H1 (cell line): ENCODE measurements around the gene OASL. TPM values are rescaled to one million over a fixed set of nuclear protein-coding genes. Genes with fewer than 3 reads are reported as not detected.

ENCODE experiments used
- CTCF ChIA-PET: fragments of 300-600 bp; sonication (Branson Sonifier 250); formaldehyde crosslinking; loops from one replicate; lab custom pipeline; 2021; ENCODE audit not compliant: partially characterized antibody; lab: Charles Lee
- POLR2A ChIA-PET: fragments of 300-600 bp; sonication (Branson Sonifier 250); formaldehyde crosslinking; loops from one replicate; lab custom pipeline; 2021; ENCODE audit warnings: inconsistent platforms; ENCODE audit not compliant: partially characterized antibody; lab: Charles Lee
- DNase-seq, 2 experiments: peaks; one replicate each; pipeline versions ENCODE4 v3.0.0 to v3.0.0-alpha.2; 2010 to 2022; ENCODE audit warnings: low spot score in 2 of 2, low read depth in 1 of 2, mixed read lengths in 1 of 2
- FAIRE-seq: peaks from 2 replicates; lab custom pipeline; 2011; peaks lifted over from hg19 to GRCh38; lab: Jason Lieb, UNC
- H2AFZ ChIP-seq: 2 replicates; pipeline ENCODE4 v1.8.1; 2012; ENCODE audit warnings: low read length, inconsistent platforms
- H2AK5ac ChIP-seq: 2 replicates; pipeline ENCODE4 v1.6.1; 2013; ENCODE audit warnings: low read depth, low read length
- H2BK120ac ChIP-seq: replicated peaks from 2 replicates; pipeline ENCODE3; 2013; ENCODE audit warnings: low read depth, low read length, inconsistent platforms
- H2BK12ac ChIP-seq: 2 replicates; pipeline ENCODE4 v1.6.1; 2013; ENCODE audit warnings: low read depth, low read length
- H2BK15ac ChIP-seq: 2 replicates; pipeline ENCODE4 v1.6.1; 2013; ENCODE audit warnings: low read length
- H2BK20ac ChIP-seq: 2 replicates; pipeline ENCODE4 v1.6.1; 2013; ENCODE audit warnings: low read length
- H2BK5ac ChIP-seq: 2 replicates; pipeline ENCODE4 v1.6.1; 2013; ENCODE audit warnings: low read depth, low read length
- H3K14ac ChIP-seq: 2 replicates; pipeline ENCODE4 v1.6.1; 2013; ENCODE audit warnings: inconsistent platforms; ENCODE audit not compliant: insufficient read length
- H3K18ac ChIP-seq: 2 replicates; pipeline ENCODE4 v1.6.1; 2013; ENCODE audit warnings: low read length; ENCODE audit errors: extremely low read depth
- H3K23ac ChIP-seq: 2 replicates; pipeline ENCODE4 v1.6.1; 2013; ENCODE audit warnings: inconsistent platforms; ENCODE audit not compliant: insufficient read length
- H3K23me2 ChIP-seq: 2 replicates; pipeline ENCODE4 v1.6.1; 2013; ENCODE audit warnings: low read depth, low read length
- H3K27ac ChIP-seq: 2 replicates; pipeline ENCODE4 v1.6.1; 2011; ENCODE audit warnings: low read depth, low read length, inconsistent platforms
- H3K27me3 ChIP-seq, 4 experiments: replicated peaks in 1 of 4; 1 replicate in 1 of 4; 2 replicates in 3 of 4; pipeline versions ENCODE4 v1.6.1 to v1.8.1; 2011 to 2013; ENCODE audit warnings: low read length in 3 of 4, mild to moderate bottlenecking in 3 of 4, inconsistent platforms in 2 of 4, mixed read lengths in 2 of 4, moderate library complexity in 1 of 4; ENCODE audit not compliant: control insufficient read depth in 3 of 4, insufficient read depth in 3 of 4; ENCODE audit errors: extremely low read depth in 1 of 4
- H3K36me3 ChIP-seq, 4 experiments: 2 replicates each; pipeline versions ENCODE4 v1.6.1 to v1.8.1; 2011 to 2013; ENCODE audit warnings: mild to moderate bottlenecking in 4 of 4, low read length in 3 of 4, moderate library complexity in 2 of 4, control low read depth in 1 of 4, inconsistent platforms in 1 of 4; ENCODE audit not compliant: insufficient read depth in 4 of 4, control insufficient read depth in 2 of 4
- H3K4ac ChIP-seq: replicated peaks from 2 replicates; pipeline ENCODE3; 2013; ENCODE audit warnings: low read length, low read depth, mixed read lengths, inconsistent platforms; ENCODE audit not compliant: insufficient read length
- H3K4me1 ChIP-seq, 4 experiments: replicated peaks in 1 of 4; 1 replicate in 1 of 4; 2 replicates in 3 of 4; pipeline versions ENCODE4 v1.6.1 to v1.8.1; 2011 to 2013; ENCODE audit warnings: low read length in 3 of 4, inconsistent platforms in 2 of 4, mixed read lengths in 1 of 4; ENCODE audit not compliant: insufficient read depth in 4 of 4, control insufficient read depth in 3 of 4
- H3K4me2 ChIP-seq, 2 experiments: 2 replicates each; pipeline versions ENCODE4 v1.6.1 to v1.8.1; 2011 to 2013; ENCODE audit warnings: low read depth in 2 of 2, low read length in 2 of 2, control low read depth in 1 of 2, inconsistent platforms in 1 of 2, mild to moderate bottlenecking in 1 of 2; ENCODE audit not compliant: insufficient read depth in 1 of 2
- H3K4me3 ChIP-seq, 4 experiments: fragments of 200-600, 300-600 bp in 1 of 4; sonication (generic), shearing (Covaris generic), sonication (Bioruptor Twin) in 1 of 4; 2 replicates each; pipeline versions ENCODE4 v1.5.1 to v1.8.1; 2011 to 2016; ENCODE audit warnings: low read length in 4 of 4, low read depth in 3 of 4, control low read depth in 2 of 4, inconsistent platforms in 2 of 4, mild to moderate bottlenecking in 2 of 4, mixed read lengths in 1 of 4, moderate library complexity in 1 of 4; ENCODE audit not compliant: insufficient read depth in 2 of 4; ENCODE audit errors: extremely low read depth in 1 of 4
- H3K56ac ChIP-seq: replicated peaks from 2 replicates; pipeline ENCODE3; 2013; ENCODE audit warnings: low read depth, mild to moderate bottlenecking, mixed read lengths, low read length, inconsistent platforms; ENCODE audit not compliant: insufficient read length
- H3K79me1 ChIP-seq: 2 replicates; pipeline ENCODE4 v1.6.1; 2013; ENCODE audit warnings: low read depth, low read length, control low read depth
- H3K79me2 ChIP-seq, 2 experiments: 2 replicates each; pipeline versions ENCODE4 v1.6.1 to v1.8.1; 2012 to 2013; ENCODE audit warnings: low read length in 2 of 2, mild to moderate bottlenecking in 2 of 2, inconsistent platforms in 1 of 2; ENCODE audit not compliant: insufficient read depth in 2 of 2, control insufficient read depth in 1 of 2
- H3K9ac ChIP-seq, 4 experiments: replicated peaks in 1 of 4; 1 replicate in 1 of 4; 2 replicates in 3 of 4; pipeline versions ENCODE4 v1.6.1 to v1.8.1; 2011 to 2013; ENCODE audit warnings: low read depth in 3 of 4, low read length in 3 of 4, control low read depth in 2 of 4, mild to moderate bottlenecking in 2 of 4, moderate library complexity in 2 of 4, inconsistent platforms in 1 of 4; ENCODE audit errors: extremely low read depth in 1 of 4
- H3K9me3 ChIP-seq, 2 experiments: 2 replicates each; pipeline versions ENCODE4 v1.6.1 to v1.8.1; 2012 to 2013; ENCODE audit warnings: mild to moderate bottlenecking in 2 of 2, moderate library complexity in 2 of 2, control low read depth in 1 of 2, inconsistent platforms in 1 of 2, low read depth in 1 of 2, low read length in 1 of 2, mixed read lengths in 1 of 2; ENCODE audit not compliant: insufficient read depth in 2 of 2
- H4K20me1 ChIP-seq, 2 experiments: replicated peaks in 1 of 2; 2 replicates each; pipeline versions ENCODE3 to v1.8.1; 2011 to 2013; ENCODE audit warnings: inconsistent platforms in 2 of 2, low read length in 2 of 2, mild to moderate bottlenecking in 1 of 2; ENCODE audit not compliant: insufficient read depth in 2 of 2, control insufficient read depth in 1 of 2
- H4K5ac ChIP-seq: 2 replicates; pipeline ENCODE4 v1.6.1; 2013; ENCODE audit warnings: low read length, low read depth, mixed read lengths, inconsistent platforms; ENCODE audit not compliant: insufficient read length
- H4K8ac ChIP-seq: 2 replicates; pipeline ENCODE4 v1.8.0; 2013; ENCODE audit warnings: mild to moderate bottlenecking, moderate library complexity, low read length, inconsistent platforms; ENCODE audit not compliant: insufficient read depth; ENCODE audit errors: extremely low read depth
- H4K91ac ChIP-seq: replicated peaks from 2 replicates; pipeline ENCODE3; 2013; ENCODE audit warnings: low read length, mixed read lengths, inconsistent platforms; ENCODE audit not compliant: insufficient read length
- ATF2 ChIP-seq: IDR thresholded peaks from 2 replicates; pipeline ENCODE4 v1.6.1; 2012; ENCODE audit warnings: low read length, inconsistent platforms
- GABPA ChIP-seq: IDR thresholded peaks from 2 replicates; pipeline ENCODE4 v1.6.1; 2011; ENCODE audit warnings: mild to moderate bottlenecking, low read length, moderate library complexity, borderline replicate concordance; ENCODE audit not compliant: insufficient read depth
- NRF1 ChIP-seq: IDR thresholded peaks from 2 replicates; pipeline ENCODE4 v1.6.1; 2011; ENCODE audit warnings: mild to moderate bottlenecking, low read depth, low read length, improper control_type of control experiment
- POU5F1 ChIP-seq: IDR thresholded peaks from 2 replicates; pipeline ENCODE4 v1.6.1; 2011; ENCODE audit warnings: low read depth, mild to moderate bottlenecking, low read length, moderate library complexity
- SIN3A ChIP-seq, 2 experiments: IDR thresholded peaks in 1 of 2; conservative IDR thresholded peaks in 1 of 2; 2 replicates each; pipeline ENCODE4 v1.6.1; 2011 to 2012; ENCODE audit warnings: low read length in 2 of 2, improper control_type of control experiment in 1 of 2, low read depth in 1 of 2, mild to moderate bottlenecking in 1 of 2
- SP4 ChIP-seq: IDR thresholded peaks from 2 replicates; pipeline ENCODE4 v1.6.1; 2012; ENCODE audit warnings: low read length, inconsistent platforms
- TAF7 ChIP-seq: optimal IDR thresholded peaks from 2 replicates; pipeline ENCODE3; 2011; ENCODE audit warnings: low read depth, mild to moderate bottlenecking, inconsistent platforms, low read length, moderate library complexity, borderline replicate concordance
- TBP ChIP-seq: IDR thresholded peaks from 2 replicates; pipeline ENCODE4 v1.6.1; 2011; ENCODE audit warnings: low read depth, low read length, improper control_type of control experiment
- USF2 ChIP-seq: IDR thresholded peaks from 2 replicates; pipeline ENCODE4 v1.6.1; 2011; ENCODE audit warnings: low read length, improper control_type of control experiment
- ZNF274 ChIP-seq: IDR thresholded peaks from 2 replicates; pipeline ENCODE4 v1.7.0; 2012; ENCODE audit warnings: low read length, borderline replicate concordance; ENCODE audit errors: extremely low read depth
- WGBS, 2 experiments: shearing (Covaris generic) in 1 of 2; methylation state at CpG; one replicate each; pipeline versions ENCODE4 v1.1.6 to v1.1.7; 2013 to 2015; ENCODE audit warnings: low lambda C conversion rate in 2 of 2, mixed read lengths in 2 of 2, inconsistent platforms in 1 of 2, low coverage in 1 of 2, missing lambda C conversion rate in 1 of 2; ENCODE audit not compliant: insufficient replicate concordance in 2 of 2, insufficient coverage in 1 of 2, insufficient read length in 1 of 2; ENCODE audit errors: extremely low coverage in 1 of 2, missing lambda C conversion rate in 1 of 2; 5-methylcytosine and 5-hydroxymethylcytosine counted together
- polyA plus RNA-seq, 7 experiments: library from polyadenylated mRNA; depleted of rRNA in 3 of 7; stranded (reverse) in 5 of 7; unstranded in 2 of 7; fragments of >200 nt in 5 of 7; fragments of 200-250 nt in 2 of 7; gene quantifications; 1 replicate in 5 of 7; 2 replicates in 1 of 7; 4 replicates in 1 of 7; pipeline versions ENCODE4 v1.2.1 to v1.2.3, GENCODE V29; 2011 to 2013; ENCODE audit warnings: missing spikeins in 2 of 7, mixed read lengths in 2 of 7
- total RNA-seq: library from RNA; stranded (reverse); fragmentation: NEBNext Ultra II Directional; extraction: Animal tissue kit (Norgen Biotek cat#: 25700); gene quantifications from 2 replicates; pipeline ENCODE4 v1.2.1, GENCODE V29; 2021

The OASL gene
- total and polyA plus RNA-seq, 2 of the 8 experiments (the other 6 are each of a cell fraction or from before 2014, with no cell fraction given), result not detected

- WGBS, 2 experiments, result 87% methylated on average over 17 of the region's 17 CpGs; no CpG with 5 or more reads in 1 of the 2 experiments
- Histone ChIP-seq H2BK120ac (no peak overlapping the region), H2BK15ac (0 out of 2 replicates have a peak overlapping the region, but pooled peaks have one; percentile 46), H4K8ac (no peak overlapping the region), H3K4me3 (no peak overlapping the region), H3K4me1 (peaks cover 0 to 5% (median 0%) of the 10 kb centered on the region in 4 experiments; a peak in 1 of 7 replicates), H3K9me3 (no peaks in the 10 kb centered on the region), H3K27me3 (no peaks in the 10 kb centered on the region), H3K4ac (no peak overlapping the region), H3K23me2 (peaks cover 10% of the 10 kb centered on the region; the same call in 1 of the 2 replicates), H3K56ac (no peak overlapping the region), H3K18ac (no peak overlapping the region), H3K27ac (no peak overlapping the region), H2BK12ac (no peak overlapping the region), H3K14ac (no peak overlapping the region), H2AFZ (no peak overlapping the region), H2BK20ac (no peak overlapping the region), H3K9ac (no peak overlapping the region), H3K79me1 (no peaks in the 10 kb centered on the region), H2AK5ac (no peak overlapping the region), H3K36me3 (no peaks in the 10 kb centered on the region), H3K79me2 (no peaks in the 10 kb centered on the region), H4K5ac (no peak overlapping the region), H4K91ac (no peak overlapping the region), H2BK5ac (no peak overlapping the region), H4K20me1 (no peaks in the 10 kb centered on the region), H3K4me2 (no peak overlapping the region), H3K23ac (no peak overlapping the region)
- ChIA-PET POLR2A (interaction anchor here (2.0 kb wide), 1 partner anchor 10 kb away, joined by 7 read pairs; no protein-coding TSS in a partner anchor), CTCF (interaction anchor here (1.1 kb wide), 1 partner anchor 16 kb away, joined by 3 read pairs; no protein-coding TSS in a partner anchor)
- TF ChIP-seq NRF1 (no peak), USF2 (no peak), POU5F1 (no peak), GABPA (no peak), SIN3A (conservative IDR thresholded peaks at IDR 0.05 in 1 of 2, IDR thresholded peaks at IDR 0.05 in 1 of 2; ENCODE audit: low read depth in 1 of 2, low read length in 2 of 2) (no peak), SP4 (no peak), TBP (no peak), TAF7 (no peak), ATF2 (no peak), ZNF274 (no peak)
- DNase-seq (no peak), FAIRE-seq (no peak)
Measured at GRCh38 chr12:120988658-120989057, 50.4 kb downstream of the OASL start.
